ENCODE data around the gene RHBDF1. TPM values are rescaled to one million over a fixed set of nuclear protein-coding genes. Genes with fewer than 3 reads are reported as not detected.

Gene RHBDF1
- total RNA-seq, 1 donor from 2014 or later = 46.5 TPM

DNA sequence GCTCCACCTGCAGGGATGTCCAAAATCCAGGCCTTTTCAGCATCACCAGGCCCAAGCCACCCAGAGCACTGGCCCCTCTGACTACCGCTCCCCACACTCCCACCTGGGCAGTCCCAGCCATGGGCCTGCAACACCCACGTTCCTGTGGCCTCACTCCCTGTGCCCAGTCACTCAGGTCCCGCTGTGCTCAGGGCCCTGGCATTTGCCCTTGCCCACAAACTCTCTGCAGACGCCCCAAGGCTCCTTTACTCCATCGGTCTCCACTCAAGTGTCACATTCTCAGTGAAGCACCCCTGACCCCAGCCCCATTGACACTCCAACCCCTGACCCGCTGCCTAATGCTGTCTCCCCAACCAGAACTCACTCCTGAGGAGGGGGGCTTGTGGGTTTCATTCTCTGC is 29.2 kb upstream of the RHBDF1 start:
- peaks cover 27% of the 10 kb centered on the region for H3K4me1 Mint-ChIP-seq
- no peaks in the 10 kb centered on the region for H3K36me3 Mint-ChIP-seq (ENCODE audit: low read depth)
- no peak overlapping the region for H3K27ac Mint-ChIP-seq (ENCODE audit: unreplicated experiment)
- peak overlapping the region; percentile 2 for H3K4me3 Mint-ChIP-seq
- no peak for TF ChIP-seq CTCF (conservative IDR thresholded peaks at IDR 0.05)
- DNase-seq (ENCODE audit: low read depth, low spot score) = no peak
- no peaks in the 10 kb centered on the region for H3K27me3 Mint-ChIP-seq (ENCODE audit: low read depth)
- no peaks in the 10 kb centered on the region for H3K9me3 Mint-ChIP-seq

GRCh38 chr16:100989-101388 is 28.6 kb upstream of the RHBDF1 start:
- Mint-ChIP-seq H3K27ac (ENCODE audit: unreplicated experiment) (no peak overlapping the region), H3K4me3 (no peak overlapping the region), H3K27me3 (ENCODE audit: low read depth) (no peaks in the 10 kb centered on the region), H3K4me1 (peaks cover 30% of the 10 kb centered on the region), H3K9me3 (no peaks in the 10 kb centered on the region), H3K36me3 (ENCODE audit: low read depth) (no peaks in the 10 kb centered on the region)
- TF ChIP-seq CTCF (conservative IDR thresholded peaks at IDR 0.05) = no peak
- DNase-seq (ENCODE audit: low read depth, low spot score) = no peak

- TF ChIP-seq CTCF (conservative IDR thresholded peaks at IDR 0.05) = no peak
- Mint-ChIP-seq H3K4me1 (peaks cover 28% of the 10 kb centered on the region), H3K27ac (ENCODE audit: unreplicated experiment) (peak overlapping the region; percentile 27), H3K36me3 (ENCODE audit: low read depth) (no peaks in the 10 kb centered on the region), H3K9me3 (no peaks in the 10 kb centered on the region), H3K27me3 (ENCODE audit: low read depth) (no peaks in the 10 kb centered on the region), H3K4me3 (no peak overlapping the region)
- DNase-seq (ENCODE audit: low read depth, low spot score) = no peak
These were observed 25.4 kb upstream of the RHBDF1 start for GRCh38 chr16:97822-98221.

DNA sequence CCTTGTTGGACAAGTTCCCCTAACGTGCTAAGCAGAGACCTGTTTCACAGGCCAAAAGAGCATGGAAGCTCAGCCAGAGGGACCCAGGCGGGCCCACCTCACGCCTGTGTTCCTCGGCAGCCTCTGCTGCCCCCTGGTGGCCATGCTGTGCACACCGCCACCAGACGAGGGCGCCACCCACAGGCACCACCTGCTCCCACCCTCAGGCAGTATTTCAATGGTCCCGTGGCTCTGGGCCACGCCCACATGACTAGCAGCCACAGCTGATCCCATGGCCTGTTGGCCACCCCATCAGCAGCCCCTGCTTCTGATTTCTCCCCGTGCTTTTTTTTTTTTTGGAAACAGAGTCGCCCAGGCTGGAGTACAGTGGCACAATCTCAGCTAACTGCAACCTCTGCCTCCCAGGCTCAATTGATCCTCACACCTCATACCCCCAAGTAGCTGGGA is 24.5 kb upstream of the RHBDF1 start:
- no peaks in the 10 kb centered on the region for H3K9me3 Mint-ChIP-seq

GRCh38 chr16:94918-95265 is 22.5 kb upstream of the RHBDF1 start:
- H3K27ac Mint-ChIP-seq (ENCODE audit: unreplicated experiment) = peak overlapping the region; percentile 65
- no peaks in the 10 kb centered on the region for H3K36me3 Mint-ChIP-seq (ENCODE audit: low read depth)
- no peak for DNase-seq (ENCODE audit: low read depth, low spot score)
- H3K27me3 Mint-ChIP-seq (ENCODE audit: low read depth) = no peaks in the 10 kb centered on the region
- H3K4me3 Mint-ChIP-seq = no peak overlapping the region
- peaks cover 12% of the 10 kb centered on the region for H3K4me1 Mint-ChIP-seq
- TF ChIP-seq CTCF (conservative IDR thresholded peaks at IDR 0.05) = no peak
- no peaks in the 10 kb centered on the region for H3K9me3 Mint-ChIP-seq

More for the DNA sequence above, 24.5 kb upstream of the RHBDF1 start:
- TF ChIP-seq CTCF (conservative IDR thresholded peaks at IDR 0.05) = peak; percentile 97
- peaks cover 20% of the 10 kb centered on the region for H3K4me1 Mint-ChIP-seq
- H3K36me3 Mint-ChIP-seq (ENCODE audit: low read depth) = no peaks in the 10 kb centered on the region
- H3K4me3 Mint-ChIP-seq = no peak overlapping the region
- peak overlapping the region; percentile 62 for H3K27ac Mint-ChIP-seq (ENCODE audit: unreplicated experiment)
- no peaks in the 10 kb centered on the region for H3K27me3 Mint-ChIP-seq (ENCODE audit: low read depth)
- DNase-seq (ENCODE audit: low read depth, low spot score) = peak; percentile 83
